ENCODE data around the gene NOTCH2.
"Not testable (repeated sequence)": the region's sequence is repeated elsewhere in the genome, so short reads cannot be mapped to it uniquely, and the experiment has no call there.

GRCh38 chr1:120090830-120091229, 21.4 kb upstream of the NOTCH2 start:
- not testable (repeated sequence) for TF ChIP-seq EP300 (IDR thresholded peaks at IDR 0.05); POLR2A (IDR thresholded peaks at IDR 0.05; ENCODE audit: low read depth)

Data from esophagus muscularis mucosa (tissue), 2 donors.